Activated CD4-positive, alpha-beta memory T cell treated with anti-CD3 and anti-CD28 coated beads, Interleukin-2, amount 10 ng/mL, durations not matched to agents 7 days and 5 days (primary cell): ENCODE measurements around the gene NUDT14. TPM values are rescaled to one million over a fixed set of nuclear protein-coding genes. Genes with fewer than 3 reads are reported as not detected.

Experiments
- CTCF ChIA-PET: fragments of 350-600 bp; sonication (Branson Sonifier 250); formaldehyde crosslinking; loops from one replicate; lab custom pipeline; 2021; ENCODE audit warnings: antibody characterized with exemption, inconsistent platforms; lab: Charles Lee
- POLR2A ChIA-PET: fragments of 350-600 bp; sonication (Branson Sonifier 250); formaldehyde crosslinking; loops from one replicate; lab custom pipeline; 2021; ENCODE audit warnings: antibody characterized with exemption; lab: Charles Lee
- DNase-seq: peaks from one replicate; pipeline ENCODE4 v3.0.0-alpha.2; 2020
- H3K27ac Mint-ChIP-seq: one replicate; pipeline ENCODE4 v1.8.0; 2021; ENCODE audit warnings: mild to moderate bottlenecking, mixed read lengths
- H3K27me3 Mint-ChIP-seq: one replicate; pipeline ENCODE4 v1.8.0; 2021; ENCODE audit warnings: mixed read lengths
- H3K36me3 Mint-ChIP-seq: one replicate; pipeline ENCODE4 v1.8.0; 2021; ENCODE audit warnings: low read depth, mixed read lengths
- H3K4me1 Mint-ChIP-seq: one replicate; pipeline ENCODE4 v1.8.0; 2021; ENCODE audit warnings: mixed read lengths
- H3K4me3 Mint-ChIP-seq: one replicate; pipeline ENCODE4 v1.8.0; 2021; ENCODE audit warnings: mild to moderate bottlenecking, mixed read lengths
- H3K9me3 Mint-ChIP-seq: one replicate; pipeline ENCODE4 v1.8.0; 2021; ENCODE audit warnings: mixed read lengths
- total RNA-seq, 2 experiments: library from RNA; stranded (reverse); gene quantifications; one replicate each; pipeline ENCODE4 v1.2.3, GENCODE V29; 2021

Gene NUDT14
- total RNA-seq, 2 experiments from 2014 or later, result 23.8 to 24.9 TPM

GRCh38 chr14:105201156-105201924 lies 20.2 kb upstream of the NUDT14 start:
- H3K27ac Mint-ChIP-seq, result no peak overlapping the region
- no peak for DNase-seq
- H3K4me3 Mint-ChIP-seq, result no peak overlapping the region
- H3K9me3 Mint-ChIP-seq, result no peaks in the 10 kb centered on the region
- H3K36me3 Mint-ChIP-seq, result no peaks in the 10 kb centered on the region
- ChIA-PET CTCF (interaction anchor here (1.1 to 2.0 kb wide), 3 partner anchors 11 to 151 kb away, joined by 3 to 8 read pairs (median 3); no protein-coding TSS in a partner anchor), POLR2A (no interaction called here)
- H3K27me3 Mint-ChIP-seq, result peaks cover 17% of the 10 kb centered on the region
- H3K4me1 Mint-ChIP-seq, result peaks cover 12% of the 10 kb centered on the region

- no peak for DNase-seq
- no peak overlapping the region for H3K27ac Mint-ChIP-seq
- H3K27me3 Mint-ChIP-seq, result peaks cover 20% of the 10 kb centered on the region
- no peaks in the 10 kb centered on the region for H3K36me3 Mint-ChIP-seq
- no peaks in the 10 kb centered on the region for H3K9me3 Mint-ChIP-seq
- CTCF ChIA-PET, result interaction anchor here (2.0 kb wide), 1 partner anchor 151 kb away, joined by 8 read pairs; no protein-coding TSS in a partner anchor
- no peak overlapping the region for H3K4me3 Mint-ChIP-seq
- peaks cover 14% of the 10 kb centered on the region for H3K4me1 Mint-ChIP-seq
- POLR2A ChIA-PET, result no interaction called here
Measured at GRCh38 chr14:105200641-105201040, 19.5 kb upstream of the NUDT14 start.

GRCh38 chr14:105200074-105200473 lies 19.0 kb upstream of the NUDT14 start:
- Mint-ChIP-seq H3K27ac (no peak overlapping the region), H3K9me3 (no peaks in the 10 kb centered on the region), H3K4me3 (no peak overlapping the region), H3K27me3 (peaks cover 23% of the 10 kb centered on the region), H3K36me3 (no peaks in the 10 kb centered on the region), H3K4me1 (peaks cover 17% of the 10 kb centered on the region)
- POLR2A ChIA-PET, result interaction anchor here (1.3 kb wide), 1 partner anchor 105 kb away, joined by 3 read pairs; no protein-coding TSS in a partner anchor
- no peak for DNase-seq
- CTCF ChIA-PET, result interaction anchor here (0.8 kb wide), 1 partner anchor 152 kb away, joined by 4 read pairs; no protein-coding TSS in a partner anchor

GRCh38 chr14:105199093-105199492 lies 18.0 kb upstream of the NUDT14 start:
- no peak overlapping the region for H3K4me3 Mint-ChIP-seq
- no peaks in the 10 kb centered on the region for H3K9me3 Mint-ChIP-seq
- POLR2A ChIA-PET, result interaction anchor here (1.3 kb wide), 1 partner anchor 104 kb away, joined by 3 read pairs; no protein-coding TSS in a partner anchor
- peaks cover 31% of the 10 kb centered on the region for H3K27me3 Mint-ChIP-seq
- no peaks in the 10 kb centered on the region for H3K36me3 Mint-ChIP-seq
- CTCF ChIA-PET, result no interaction called here
- peaks cover 24% of the 10 kb centered on the region for H3K4me1 Mint-ChIP-seq
- H3K27ac Mint-ChIP-seq, result no peak overlapping the region
- no peak for DNase-seq

- H3K4me1 Mint-ChIP-seq, result peaks cover 29% of the 10 kb centered on the region
- H3K27me3 Mint-ChIP-seq, result peaks cover 31% of the 10 kb centered on the region
- ChIA-PET CTCF (no interaction called here), POLR2A (interaction anchor here (1.1 kb wide), 1 partner anchor 95 kb away, joined by 3 read pairs; no protein-coding TSS in a partner anchor)
- no peaks in the 10 kb centered on the region for H3K9me3 Mint-ChIP-seq
- no peak for DNase-seq
- H3K27ac Mint-ChIP-seq, result no peak overlapping the region
- no peak overlapping the region for H3K4me3 Mint-ChIP-seq
- H3K36me3 Mint-ChIP-seq, result no peaks in the 10 kb centered on the region
Measured at GRCh38 chr14:105198588-105198987, 17.5 kb upstream of the NUDT14 start.

GRCh38 chr14:105197211-105197641 lies 16.1 kb upstream of the NUDT14 start:
- Mint-ChIP-seq H3K4me1 (peaks cover 33% of the 10 kb centered on the region), H3K27ac (no peak overlapping the region), H3K27me3 (peaks cover 31% of the 10 kb centered on the region), H3K36me3 (no peaks in the 10 kb centered on the region), H3K9me3 (no peaks in the 10 kb centered on the region), H3K4me3 (no peak overlapping the region)
- ChIA-PET POLR2A (no interaction called here), CTCF (no interaction called here)
- DNase-seq, result no peak

- ChIA-PET POLR2A (interaction anchor here (0.8 kb wide), 1 partner anchor 8 kb away, joined by 3 read pairs; no protein-coding TSS in a partner anchor), CTCF (no interaction called here)
- no peak for DNase-seq
- Mint-ChIP-seq H3K27me3 (peaks cover 31% of the 10 kb centered on the region), H3K4me3 (no peak overlapping the region), H3K9me3 (no peaks in the 10 kb centered on the region), H3K27ac (no peak overlapping the region), H3K36me3 (no peaks in the 10 kb centered on the region), H3K4me1 (peaks cover 26% of the 10 kb centered on the region)
Measured at GRCh38 chr14:105196265-105196960, 15.3 kb upstream of the NUDT14 start.

GRCh38 chr14:105195522-105196264 lies 14.6 kb upstream of the NUDT14 start:
- ChIA-PET CTCF (interaction anchor here (0.6 to 2.8 kb wide), 4 partner anchors 12 to 156 kb away, joined by 3 to 9 read pairs (median 4); no protein-coding TSS in a partner anchor), POLR2A (interaction anchor here (0.8 to 0.9 kb wide), 3 partner anchors 9 to 26 kb away, joined by 3 to 4 read pairs (median 3); no protein-coding TSS in a partner anchor)
- Mint-ChIP-seq H3K4me1 (peaks cover 26% of the 10 kb centered on the region), H3K4me3 (no peak overlapping the region), H3K9me3 (no peaks in the 10 kb centered on the region), H3K27ac (no peak overlapping the region), H3K27me3 (peaks cover 31% of the 10 kb centered on the region), H3K36me3 (no peaks in the 10 kb centered on the region)
- DNase-seq, result no peak

GRCh38 chr14:105195051-105195450 lies 13.9 kb upstream of the NUDT14 start:
- POLR2A ChIA-PET, result interaction anchor here (0.8 to 0.9 kb wide), 2 partner anchors 23 to 26 kb away, joined by 3 to 4 read pairs; no protein-coding TSS in a partner anchor
- no peaks in the 10 kb centered on the region for H3K9me3 Mint-ChIP-seq
- no peak for DNase-seq
- peaks cover 26% of the 10 kb centered on the region for H3K4me1 Mint-ChIP-seq
- CTCF ChIA-PET, result interaction anchor here (0.8 to 2.8 kb wide), 3 partner anchors 12 to 157 kb away, joined by 3 to 9 read pairs (median 4); no protein-coding TSS in a partner anchor
- H3K27ac Mint-ChIP-seq, result no peak overlapping the region
- peaks cover 31% of the 10 kb centered on the region for H3K27me3 Mint-ChIP-seq
- H3K36me3 Mint-ChIP-seq, result no peaks in the 10 kb centered on the region
- no peak overlapping the region for H3K4me3 Mint-ChIP-seq

- ChIA-PET CTCF (interaction anchor here (1.7 to 2.8 kb wide), 2 partner anchors 13 to 158 kb away, joined by 4 to 9 read pairs; no protein-coding TSS in a partner anchor), POLR2A (no interaction called here)
- peak; percentile 47 for DNase-seq
- Mint-ChIP-seq H3K36me3 (no peaks in the 10 kb centered on the region), H3K27me3 (peaks cover 28% of the 10 kb centered on the region), H3K4me1 (peaks cover 24% of the 10 kb centered on the region), H3K9me3 (no peaks in the 10 kb centered on the region), H3K4me3 (no peak overlapping the region), H3K27ac (no peak overlapping the region)
Measured at GRCh38 chr14:105193916-105194782, 13.0 kb upstream of the NUDT14 start.

GRCh38 chr14:105192866-105193731 lies 12.0 kb upstream of the NUDT14 start:
- H3K9me3 Mint-ChIP-seq, result peaks cover 1% of the 10 kb centered on the region
- H3K27me3 Mint-ChIP-seq, result peaks cover 22% of the 10 kb centered on the region
- no peaks in the 10 kb centered on the region for H3K36me3 Mint-ChIP-seq
- CTCF ChIA-PET, result interaction anchor here (0.7 to 2.8 kb wide), 2 partner anchors 38 to 159 kb away, joined by 3 to 9 read pairs; no protein-coding TSS in a partner anchor
- DNase-seq, result no peak
- H3K4me1 Mint-ChIP-seq, result peaks cover 22% of the 10 kb centered on the region
- POLR2A ChIA-PET, result no interaction called here
- H3K27ac Mint-ChIP-seq, result no peak overlapping the region
- H3K4me3 Mint-ChIP-seq, result no peak overlapping the region
